CD4-positive, alpha-beta T cell (primary cell): Measurements from ENCODE around the gene OBSL1. TPM values are rescaled to one million over a fixed set of nuclear protein-coding genes. Genes with fewer than 3 reads are reported as not detected.

Source experiments
- ATAC-seq: fragments of 200-7000 bp; cut with Tn5 transposase; one replicate; pipeline ENCODE4 v1.10.0; 2022; ENCODE audit warnings: mild to moderate bottlenecking; ENCODE audit not compliant: poor library complexity
- CTCF ChIA-PET: fragments of 350-600 bp; sonication (Branson Sonifier 250); formaldehyde crosslinking; loops from one replicate; lab custom pipeline; 2021; ENCODE audit warnings: antibody characterized with exemption, inconsistent platforms; lab: Charles Lee
- POLR2A ChIA-PET: fragments of 350-600 bp; sonication (Branson Sonifier 250); formaldehyde crosslinking; loops from one replicate; lab custom pipeline; 2021; ENCODE audit warnings: antibody characterized with exemption, inconsistent platforms; lab: Charles Lee
- DNase-seq, 14 experiments: peaks; one replicate each; pipeline ENCODE4 v3.0.0-alpha.2; 2013 to 2020; ENCODE audit warnings: mixed read lengths in 2 of 14
- H3K27ac ChIP-seq, 2 donors: one replicate each; pipeline versions ENCODE4 v1.5.1 to v1.7.0; 2013; ENCODE audit warnings: low read length in 2 of 2, low read depth in 1 of 2, mild to moderate bottlenecking in 1 of 2
- H3K27me3 ChIP-seq, 2 experiments: 1 replicate in 1 of 2; 2 replicates in 1 of 2; pipeline versions ENCODE4 v1.6.1 to v1.7.0; 2013; ENCODE audit warnings: low read length in 2 of 2, control low read depth in 1 of 2, mild to moderate bottlenecking in 1 of 2, moderate library complexity in 1 of 2; ENCODE audit not compliant: insufficient read depth in 2 of 2, control insufficient read depth in 1 of 2
- H3K36me3 ChIP-seq: one replicate; pipeline ENCODE4 v1.6.1; 2013; ENCODE audit warnings: low read length, control low read depth; ENCODE audit not compliant: insufficient read depth
- H3K4me1 ChIP-seq: one replicate; pipeline ENCODE4 v1.6.1; 2013; ENCODE audit warnings: low read length, control low read depth; ENCODE audit not compliant: insufficient read depth
- H3K4me3 ChIP-seq: one replicate; pipeline ENCODE4 v1.5.1; 2013; ENCODE audit warnings: mild to moderate bottlenecking, low read length, moderate library complexity
- H3K9me3 ChIP-seq, 2 experiments: 1 replicate in 1 of 2; 2 replicates in 1 of 2; pipeline versions ENCODE4 v1.6.1 to v1.7.0; 2013; ENCODE audit warnings: low read length in 2 of 2, mild to moderate bottlenecking in 2 of 2, control low read depth in 1 of 2, moderate library complexity in 1 of 2; ENCODE audit not compliant: control insufficient read depth in 1 of 2, insufficient read depth in 1 of 2
- H3K27ac Mint-ChIP-seq: one replicate; pipeline ENCODE4 v1.8.0; 2020; ENCODE audit warnings: mixed read lengths
- H3K27me3 Mint-ChIP-seq: one replicate; pipeline ENCODE4 v1.8.0; 2021; ENCODE audit warnings: mixed read lengths
- H3K36me3 Mint-ChIP-seq: one replicate; pipeline ENCODE4 v1.8.0; 2021; ENCODE audit warnings: low read depth, mixed read lengths
- H3K4me1 Mint-ChIP-seq: one replicate; pipeline ENCODE4 v1.8.0; 2021; ENCODE audit warnings: low read depth, mixed read lengths
- H3K4me3 Mint-ChIP-seq: one replicate; pipeline ENCODE4 v1.8.0; 2020; ENCODE audit warnings: mild to moderate bottlenecking, mixed read lengths
- H3K9me3 Mint-ChIP-seq: one replicate; pipeline ENCODE4 v1.8.0; 2020; ENCODE audit warnings: mixed read lengths
- intact Hi-C, 2 experiments: fragments of 100-400 bp; cut with DNase I in 1 of 2; cut with micrococcal nuclease in 1 of 2; formaldehyde crosslinking; loops; one replicate each; pipeline versions ENCODE4 v1.15.1 to v1.9.0; 2023 to 2025; cut with DNase I, micrococcal nuclease
- total RNA-seq, 174 experiments: library from RNA in 2 of 174; stranded (reverse) in 2 of 174; gene quantifications; one replicate each; pipeline ENCODE4 v1.2.3 and lab custom pipeline; 2021 to 2026
- TF ChIP-seq, protein P1 (sequence below): fragments of 200-600 bp; IDR thresholded peaks from one replicate; pipeline ENCODE4 v1.8.0; 2022; ENCODE audit warnings: antibody characterized with exemption, mild to moderate bottlenecking

Gene OBSL1
- total RNA-seq, 2 experiments from 2014 or later, result 0.31 to 0.49 TPM

DNA sequence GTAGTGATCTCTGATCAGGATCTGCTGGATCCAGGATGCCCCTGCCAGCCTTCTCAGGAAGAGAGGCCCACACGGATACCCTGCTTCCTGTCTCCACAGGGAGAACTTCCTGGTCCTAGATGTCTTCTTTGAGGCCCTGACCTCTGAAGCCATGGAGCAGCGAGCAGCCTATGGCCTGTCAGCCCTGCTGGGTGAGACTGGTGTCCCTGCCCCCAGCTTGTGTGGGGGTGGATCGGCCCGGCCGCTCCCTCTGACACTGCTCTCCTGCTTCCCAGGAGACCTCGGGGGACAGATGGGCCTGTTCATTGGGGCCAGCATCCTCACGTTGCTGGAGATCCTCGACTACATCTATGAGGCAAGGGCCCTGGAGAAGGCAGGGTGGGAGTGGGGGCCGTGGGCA, 34.4 kb downstream of the OBSL1 start:
- no peak for ATAC-seq
- Mint-ChIP-seq H3K36me3 (peaks cover 6% of the 10 kb centered on the region), H3K27ac (no peak overlapping the region), H3K4me3 (no peak overlapping the region), H3K9me3 (no peaks in the 10 kb centered on the region), H3K27me3 (peaks cover 18% of the 10 kb centered on the region), H3K4me1 (peaks cover 3% of the 10 kb centered on the region)
- no peak overlapping the region for H3K27ac ChIP-seq
- TF ChIP-seq, protein P1, sequence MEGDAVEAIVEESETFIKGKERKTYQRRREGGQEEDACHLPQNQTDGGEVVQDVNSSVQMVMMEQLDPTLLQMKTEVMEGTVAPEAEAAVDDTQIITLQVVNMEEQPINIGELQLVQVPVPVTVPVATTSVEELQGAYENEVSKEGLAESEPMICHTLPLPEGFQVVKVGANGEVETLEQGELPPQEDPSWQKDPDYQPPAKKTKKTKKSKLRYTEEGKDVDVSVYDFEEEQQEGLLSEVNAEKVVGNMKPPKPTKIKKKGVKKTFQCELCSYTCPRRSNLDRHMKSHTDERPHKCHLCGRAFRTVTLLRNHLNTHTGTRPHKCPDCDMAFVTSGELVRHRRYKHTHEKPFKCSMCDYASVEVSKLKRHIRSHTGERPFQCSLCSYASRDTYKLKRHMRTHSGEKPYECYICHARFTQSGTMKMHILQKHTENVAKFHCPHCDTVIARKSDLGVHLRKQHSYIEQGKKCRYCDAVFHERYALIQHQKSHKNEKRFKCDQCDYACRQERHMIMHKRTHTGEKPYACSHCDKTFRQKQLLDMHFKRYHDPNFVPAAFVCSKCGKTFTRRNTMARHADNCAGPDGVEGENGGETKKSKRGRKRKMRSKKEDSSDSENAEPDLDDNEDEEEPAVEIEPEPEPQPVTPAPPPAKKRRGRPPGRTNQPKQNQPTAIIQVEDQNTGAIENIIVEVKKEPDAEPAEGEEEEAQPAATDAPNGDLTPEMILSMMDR, result no peak
- no peaks in the 10 kb centered on the region for H3K36me3 ChIP-seq
- DNase-seq, result no peak
- H3K9me3 ChIP-seq, result peaks cover 0 to 3% of the 10 kb centered on the region in 2 experiments
- intact Hi-C loops, result no loop called here
- ChIA-PET CTCF (no interaction called here), POLR2A (no interaction called here)
- no peak overlapping the region for H3K4me3 ChIP-seq
- H3K27me3 ChIP-seq, result peaks cover 0 to 4% of the 10 kb centered on the region in 2 experiments
- peaks cover 10% of the 10 kb centered on the region for H3K4me1 ChIP-seq

- Mint-ChIP-seq H3K4me3 (no peak overlapping the region), H3K36me3 (peaks cover 6% of the 10 kb centered on the region), H3K27ac (no peak overlapping the region), H3K27me3 (peaks cover 22% of the 10 kb centered on the region), H3K9me3 (no peaks in the 10 kb centered on the region), H3K4me1 (no peaks in the 10 kb centered on the region)
- POLR2A ChIA-PET, result no interaction called here
- no peaks in the 10 kb centered on the region for H3K36me3 ChIP-seq
- no peak overlapping the region for H3K4me3 ChIP-seq
- CTCF ChIA-PET, result no interaction called here
- H3K27me3 ChIP-seq, result peaks cover 0 to 4% of the 10 kb centered on the region in 2 experiments
- intact Hi-C loops, result no loop called here
- H3K4me1 ChIP-seq, result peaks cover 5% of the 10 kb centered on the region
- H3K9me3 ChIP-seq, result peaks cover 0 to 3% of the 10 kb centered on the region in 2 experiments
- TF ChIP-seq, protein P1, result no peak
- no peak overlapping the region for H3K27ac ChIP-seq
- ATAC-seq (no peak), DNase-seq (no peak)
Observed at GRCh38 chr2:219536425-219536824, 34.9 kb downstream of the OBSL1 start.

DNA sequence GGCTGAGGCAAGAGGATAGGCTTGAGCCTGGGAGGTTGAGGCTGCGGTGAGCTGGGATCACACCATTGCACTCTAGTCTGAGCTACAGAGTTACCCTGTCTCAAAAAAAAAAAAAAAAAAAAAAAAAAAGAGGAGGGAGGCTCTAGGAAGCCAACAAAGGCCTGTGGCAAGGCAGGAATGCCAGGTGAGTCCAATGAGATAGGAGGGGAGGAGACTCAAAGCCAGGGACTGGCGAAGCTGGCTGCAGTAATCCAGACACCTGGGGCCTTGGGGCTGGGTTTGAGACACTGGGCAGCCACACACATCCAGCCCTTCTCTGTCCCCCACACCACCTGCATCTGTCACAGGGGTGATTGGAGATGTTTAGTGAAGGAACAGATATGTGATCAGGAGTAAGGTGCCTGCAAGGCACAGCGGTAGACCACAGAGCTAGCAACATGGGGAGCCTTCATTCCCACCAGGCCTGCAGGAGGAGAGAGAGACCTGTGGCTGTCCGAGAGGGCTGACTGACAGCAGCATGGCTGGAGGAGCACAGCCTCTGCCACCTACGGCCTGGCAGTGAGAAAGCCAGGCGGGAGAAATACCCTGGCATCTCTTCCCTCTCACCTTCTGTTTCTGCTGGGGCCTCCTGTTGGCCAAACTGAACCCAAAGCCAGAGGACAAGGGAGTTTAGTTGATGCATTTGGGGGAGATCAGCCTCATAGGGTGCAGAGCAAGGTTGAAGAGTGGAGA, 37.2 kb downstream of the OBSL1 start:
- intact Hi-C loops, result no loop called here
- Histone ChIP-seq H3K27me3 (peaks cover 12 to 15% of the 10 kb centered on the region in 2 experiments), H3K9me3 (peaks cover 0 to 3% of the 10 kb centered on the region in 2 experiments), H3K36me3 (no peaks in the 10 kb centered on the region), H3K27ac (no peak overlapping the region), H3K4me3 (no peak overlapping the region), H3K4me1 (peaks cover 4% of the 10 kb centered on the region)
- no peaks in the 10 kb centered on the region for H3K9me3 Mint-ChIP-seq
- H3K4me3 Mint-ChIP-seq, result no peak overlapping the region
- no peaks in the 10 kb centered on the region for H3K36me3 Mint-ChIP-seq
- peak in 1 of 14 experiments; percentile 2 for DNase-seq
- peaks cover 45% of the 10 kb centered on the region for H3K27me3 Mint-ChIP-seq
- CTCF ChIA-PET, result interaction anchor here (0.6 kb wide), 1 partner anchor 109 kb away, joined by 3 read pairs; no protein-coding TSS in a partner anchor
- POLR2A ChIA-PET, result no interaction called here
- TF ChIP-seq, protein P1, result no peak
- H3K27ac Mint-ChIP-seq, result no peak overlapping the region
- ATAC-seq, result no peak
- no peaks in the 10 kb centered on the region for H3K4me1 Mint-ChIP-seq
